Thyroid gland (tissue), 4 donors: ENCODE measurements around the gene EMP2.

Source experiments
- POLR2A ChIP-seq, 2 donors: fragments of 450-650 bp; IDR thresholded peaks; one replicate each; pipeline ENCODE4 v1.6.1; 2017; ENCODE audit warnings: antibody characterized with exemption in 2 of 2, mild to moderate bottlenecking in 2 of 2, moderate library complexity in 1 of 2
- TF ChIP-seq, protein P1 (sequence below), 6 experiments: fragments of 200-600 bp in 3 of 6; fragments of 450-650 bp in 3 of 6; sonication (generic) in 3 of 6; IDR thresholded peaks; one replicate each; pipeline ENCODE4 v1.5.1; 2016 to 2019; ENCODE audit warnings: antibody characterized with exemption in 6 of 6, mild to moderate bottlenecking in 2 of 6, inconsistent platforms in 1 of 6, moderate library complexity in 1 of 6

DNA sequence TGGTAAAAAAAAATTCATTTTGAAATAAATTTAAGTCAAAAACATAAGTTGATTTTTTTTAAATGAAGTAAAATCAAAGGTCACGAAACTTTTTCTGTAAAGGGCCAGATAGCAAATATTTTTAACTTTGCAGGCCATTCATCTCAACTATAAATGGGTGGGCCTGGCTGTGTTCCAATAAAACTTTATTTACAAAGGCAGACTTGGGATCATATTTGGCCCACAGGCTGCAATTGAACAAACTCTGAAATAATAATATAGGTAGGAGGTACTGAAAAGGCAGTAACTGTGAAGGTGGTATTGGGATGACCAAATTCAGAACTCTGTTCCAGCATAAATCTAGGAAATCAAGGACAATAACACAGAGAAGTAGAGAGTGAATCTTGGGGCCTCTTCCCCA, 12.2 kb upstream of the EMP2 start:
- TF ChIP-seq, protein P1, sequence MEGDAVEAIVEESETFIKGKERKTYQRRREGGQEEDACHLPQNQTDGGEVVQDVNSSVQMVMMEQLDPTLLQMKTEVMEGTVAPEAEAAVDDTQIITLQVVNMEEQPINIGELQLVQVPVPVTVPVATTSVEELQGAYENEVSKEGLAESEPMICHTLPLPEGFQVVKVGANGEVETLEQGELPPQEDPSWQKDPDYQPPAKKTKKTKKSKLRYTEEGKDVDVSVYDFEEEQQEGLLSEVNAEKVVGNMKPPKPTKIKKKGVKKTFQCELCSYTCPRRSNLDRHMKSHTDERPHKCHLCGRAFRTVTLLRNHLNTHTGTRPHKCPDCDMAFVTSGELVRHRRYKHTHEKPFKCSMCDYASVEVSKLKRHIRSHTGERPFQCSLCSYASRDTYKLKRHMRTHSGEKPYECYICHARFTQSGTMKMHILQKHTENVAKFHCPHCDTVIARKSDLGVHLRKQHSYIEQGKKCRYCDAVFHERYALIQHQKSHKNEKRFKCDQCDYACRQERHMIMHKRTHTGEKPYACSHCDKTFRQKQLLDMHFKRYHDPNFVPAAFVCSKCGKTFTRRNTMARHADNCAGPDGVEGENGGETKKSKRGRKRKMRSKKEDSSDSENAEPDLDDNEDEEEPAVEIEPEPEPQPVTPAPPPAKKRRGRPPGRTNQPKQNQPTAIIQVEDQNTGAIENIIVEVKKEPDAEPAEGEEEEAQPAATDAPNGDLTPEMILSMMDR (IDR thresholded peaks at IDR 0.05) = no peak
- TF ChIP-seq POLR2A (IDR thresholded peaks at IDR 0.05) = no peak
